RWPE2 (cell line): ENCODE measurements around the gene TMCO2.

ENCODE experiments used
- ATAC-seq: fragments of 200-7000 bp; cut with Tn5 transposase; 3 replicates; pipeline ENCODE4 v1.9.1; 2021; ENCODE audit warnings: low read depth
- DNase-seq: peaks from one replicate; pipeline ENCODE4 v3.0.0-alpha.2; 2020; ENCODE audit warnings: low spot score
- H3K27ac ChIP-seq: fragments of 450-650 bp; 2 replicates; pipeline ENCODE4 v1.5.1; 2017; ENCODE audit warnings: mild to moderate bottlenecking; ENCODE audit not compliant: poor library complexity, severe bottlenecking
- H3K27me3 ChIP-seq: fragments of 250-450 bp; sonication (Bioruptor Pico); 2 replicates; pipeline ENCODE4 v1.5.1; 2021; ENCODE audit warnings: mild to moderate bottlenecking, moderate library complexity; ENCODE audit not compliant: insufficient read depth, poor library complexity, severe bottlenecking
- H3K36me3 ChIP-seq: fragments of 250-450 bp; sonication (Bioruptor Pico); 2 replicates; pipeline ENCODE4 v1.5.1; 2020; ENCODE audit warnings: low read depth, mild to moderate bottlenecking, moderate library complexity
- H3K4me1 ChIP-seq: fragments of 250-450 bp; sonication (Bioruptor Pico); 2 replicates; pipeline ENCODE4 v1.5.1; 2021; ENCODE audit warnings: mild to moderate bottlenecking, moderate library complexity; ENCODE audit not compliant: insufficient read depth, poor library complexity, severe bottlenecking
- H3K4me3 ChIP-seq: fragments of 250-450 bp; sonication (Bioruptor Pico); 2 replicates; pipeline ENCODE4 v1.5.1; 2021; ENCODE audit warnings: mild to moderate bottlenecking, moderate library complexity; ENCODE audit not compliant: severe bottlenecking
- H3K9me3 ChIP-seq: fragments of 250-450 bp; sonication (Bioruptor Pico); 2 replicates; pipeline ENCODE4 v1.5.1; 2021; ENCODE audit warnings: mild to moderate bottlenecking, moderate library complexity; ENCODE audit not compliant: severe bottlenecking
- CTCF ChIP-seq: fragments of 450-650 bp; IDR thresholded peaks from one replicate; pipeline ENCODE4 v1.5.1; 2017; ENCODE audit warnings: mild to moderate bottlenecking, moderate library complexity; ENCODE audit not compliant: poor library complexity, severe bottlenecking

TMCO2 gene

GRCh38 chr1:40240390-40240789 lies 7.3 kb upstream of the TMCO2 start:
- Histone ChIP-seq H3K9me3 (peaks cover 2% of the 10 kb centered on the region), H3K4me3 (no peak overlapping the region), H3K4me1 (peaks cover 15% of the 10 kb centered on the region), H3K27me3 (no peaks in the 10 kb centered on the region), H3K36me3 (peaks cover 45% of the 10 kb centered on the region), H3K27ac (peak overlapping the region; percentile 89)
- no peak for TF ChIP-seq CTCF
- DNase-seq (no peak), ATAC-seq (no peak)

- peak overlapping the region; percentile 89 for H3K27ac ChIP-seq
- DNase-seq (no peak), ATAC-seq (peak; percentile 4; the same call in 2 of the 3 replicates)
- H3K4me3 ChIP-seq = no peak overlapping the region
- peaks cover 15% of the 10 kb centered on the region for H3K4me1 ChIP-seq
- TF ChIP-seq CTCF = no peak
- no peaks in the 10 kb centered on the region for H3K27me3 ChIP-seq
- peaks cover 2% of the 10 kb centered on the region for H3K9me3 ChIP-seq
- peaks cover 36% of the 10 kb centered on the region for H3K36me3 ChIP-seq
Measured at GRCh38 chr1:40241362-40241761, 6.4 kb upstream of the TMCO2 start.

GRCh38 chr1:40243351-40243750 lies 4.4 kb upstream of the TMCO2 start:
- ATAC-seq (no peak), DNase-seq (no peak)
- H3K9me3 ChIP-seq = peaks cover 2% of the 10 kb centered on the region
- no peaks in the 10 kb centered on the region for H3K27me3 ChIP-seq
- H3K36me3 ChIP-seq = peaks cover 16% of the 10 kb centered on the region
- TF ChIP-seq CTCF = no peak
- no peak overlapping the region for H3K4me3 ChIP-seq
- peak overlapping the region; percentile 89 for H3K27ac ChIP-seq
- peaks cover 15% of the 10 kb centered on the region for H3K4me1 ChIP-seq

- ATAC-seq (no peak), DNase-seq (no peak)
- H3K36me3 ChIP-seq = peaks cover 7% of the 10 kb centered on the region; the same call in 1 of the 2 replicates
- TF ChIP-seq CTCF = no peak
- peaks cover 15% of the 10 kb centered on the region for H3K4me1 ChIP-seq
- peak overlapping the region; percentile 89 for H3K27ac ChIP-seq
- no peaks in the 10 kb centered on the region for H3K9me3 ChIP-seq
- H3K4me3 ChIP-seq = no peak overlapping the region
- H3K27me3 ChIP-seq = no peaks in the 10 kb centered on the region
Measured at GRCh38 chr1:40244138-40244744, 3.5 kb upstream of the TMCO2 start.

GRCh38 chr1:40245686-40246085 lies 2.1 kb upstream of the TMCO2 start:
- no peak overlapping the region for H3K4me3 ChIP-seq
- no peak for TF ChIP-seq CTCF
- H3K36me3 ChIP-seq = no peaks in the 10 kb centered on the region
- ATAC-seq = no peak
- no peaks in the 10 kb centered on the region for H3K27me3 ChIP-seq
- H3K4me1 ChIP-seq = peaks cover 15% of the 10 kb centered on the region
- no peak for DNase-seq
- H3K9me3 ChIP-seq = no peaks in the 10 kb centered on the region
- no peak overlapping the region for H3K27ac ChIP-seq
